WTC11 (cell line): ENCODE measurements around the gene ARSB. TPM values are rescaled to one million over a fixed set of nuclear protein-coding genes. Genes with fewer than 3 reads are reported as not detected.

Experiments used
- total RNA-seq: library from RNA; stranded (reverse); gene quantifications from 3 replicates; pipeline ENCODE4 v1.2.3, GENCODE V29; 2021

ARSB gene
- total RNA-seq, 1 experiment from 2014 or later = 9.7 TPM

Other genes with a start within 250 kb of the ARSB start
- 0.21 to 0.37 TPM (median 0.35 TPM) in 3 replicates for gene DMGDH, start 84.4 kb upstream of the ARSB start, total RNA-seq
- gene BHMT2, start 84.5 kb upstream of the ARSB start, total RNA-seq = 0.11 to 0.27 TPM in 2 of 3 replicates, not detected in the other
- gene BHMT, start 126.5 kb upstream of the ARSB start, total RNA-seq = 1.1 to 1.2 TPM (median 1.1 TPM) in 3 replicates